OCI-LY3 (cell line): ENCODE measurements around the gene SYCN.

Experiments used
- H2AFZ ChIP-seq: fragments of 200-600, 300-600 bp; shearing (Covaris generic); 2 replicates; pipeline ENCODE4 v1.6.0; 2014; ENCODE audit warnings: antibody characterized with exemption, low read depth, low read length
- H3K27ac ChIP-seq: fragments of 200-600, 300-600 bp; sonication (generic); 2 replicates; pipeline ENCODE4 v1.5.1; 2014; ENCODE audit warnings: mild to moderate bottlenecking, low read length, moderate library complexity, mixed read lengths
- H3K27me3 ChIP-seq: fragments of 200-600, 300-600 bp; sonication (generic); 2 replicates; pipeline ENCODE4 v1.6.1; 2014; ENCODE audit warnings: low read depth, low read length, mixed read lengths
- H3K36me3 ChIP-seq: fragments of 200-600, 300-600 bp; sonication (generic); replicated peaks from 2 replicates; pipeline ENCODE3; 2014; ENCODE audit warnings: low read depth, low read length, mixed read lengths
- H3K4me1 ChIP-seq: fragments of 300-600, 200-600 bp; sonication (generic); 2 replicates; pipeline ENCODE4 v1.6.1; 2014; ENCODE audit warnings: low read length, mixed read lengths
- H3K4me2 ChIP-seq: fragments of 200-600, 300-600 bp; sonication (generic); 2 replicates; pipeline ENCODE4 v1.6.1; 2014; ENCODE audit warnings: low read length, mixed read lengths
- H3K4me3 ChIP-seq: fragments of 300-600, 200-600 bp; sonication (generic); 2 replicates; pipeline ENCODE4 v1.5.1; 2014; ENCODE audit warnings: antibody characterized with exemption, mild to moderate bottlenecking, low read length, moderate library complexity
- H3K79me2 ChIP-seq: fragments of 300-600, 200-600 bp; shearing (Covaris generic); 2 replicates; pipeline ENCODE4 v1.6.1; 2014; ENCODE audit warnings: mild to moderate bottlenecking, low read length, mixed read lengths
- H3K9ac ChIP-seq: fragments of 300-600, 200-600 bp; shearing (Covaris generic); 2 replicates; pipeline ENCODE4 v1.6.0; 2014; ENCODE audit warnings: mild to moderate bottlenecking, low read length, moderate library complexity
- H3K9me3 ChIP-seq: fragments of 200-600, 300-600 bp; shearing (Covaris generic); 2 replicates; pipeline ENCODE4 v1.6.1; 2014; ENCODE audit warnings: low read length, mixed read lengths; ENCODE audit not compliant: insufficient read depth
- H4K20me1 ChIP-seq: fragments of 200-600, 300-600 bp; sonication (generic); 2 replicates; pipeline ENCODE4 v1.6.1; 2016; ENCODE audit warnings: low read length, mixed read lengths; ENCODE audit not compliant: insufficient read depth
- EZH2phosphoT487 ChIP-seq: fragments of 200-600 bp; shearing (Covaris generic); IDR thresholded peaks from 2 replicates; pipeline ENCODE4 v1.6.1; 2018; ENCODE audit warnings: antibody characterized with exemption, mixed run types, low read depth
- TF ChIP-seq, protein P1 (sequence below): fragments of 200-600, 300-600 bp; sonication (generic); IDR thresholded peaks from 2 replicates; pipeline ENCODE4 v1.5.1; 2014; ENCODE audit warnings: antibody characterized with exemption, low read length, low read depth

The SYCN gene

GRCh38 chr19:39190768-39191167 is 13.3 kb downstream of the SYCN start:
- H2AFZ ChIP-seq: no peak overlapping the region
- no peak overlapping the region for H3K4me2 ChIP-seq
- no peak for TF ChIP-seq EZH2phosphoT487
- TF ChIP-seq, protein P1, sequence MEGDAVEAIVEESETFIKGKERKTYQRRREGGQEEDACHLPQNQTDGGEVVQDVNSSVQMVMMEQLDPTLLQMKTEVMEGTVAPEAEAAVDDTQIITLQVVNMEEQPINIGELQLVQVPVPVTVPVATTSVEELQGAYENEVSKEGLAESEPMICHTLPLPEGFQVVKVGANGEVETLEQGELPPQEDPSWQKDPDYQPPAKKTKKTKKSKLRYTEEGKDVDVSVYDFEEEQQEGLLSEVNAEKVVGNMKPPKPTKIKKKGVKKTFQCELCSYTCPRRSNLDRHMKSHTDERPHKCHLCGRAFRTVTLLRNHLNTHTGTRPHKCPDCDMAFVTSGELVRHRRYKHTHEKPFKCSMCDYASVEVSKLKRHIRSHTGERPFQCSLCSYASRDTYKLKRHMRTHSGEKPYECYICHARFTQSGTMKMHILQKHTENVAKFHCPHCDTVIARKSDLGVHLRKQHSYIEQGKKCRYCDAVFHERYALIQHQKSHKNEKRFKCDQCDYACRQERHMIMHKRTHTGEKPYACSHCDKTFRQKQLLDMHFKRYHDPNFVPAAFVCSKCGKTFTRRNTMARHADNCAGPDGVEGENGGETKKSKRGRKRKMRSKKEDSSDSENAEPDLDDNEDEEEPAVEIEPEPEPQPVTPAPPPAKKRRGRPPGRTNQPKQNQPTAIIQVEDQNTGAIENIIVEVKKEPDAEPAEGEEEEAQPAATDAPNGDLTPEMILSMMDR: no peak
- H3K9me3 ChIP-seq: no peaks in the 10 kb centered on the region
- no peak overlapping the region for H3K4me3 ChIP-seq
- H3K79me2 ChIP-seq: no peaks in the 10 kb centered on the region
- no peak overlapping the region for H3K27ac ChIP-seq
- no peaks in the 10 kb centered on the region for H3K4me1 ChIP-seq
- no peaks in the 10 kb centered on the region for H3K36me3 ChIP-seq
- H3K9ac ChIP-seq: no peak overlapping the region
- H3K27me3 ChIP-seq: peaks cover 7% of the 10 kb centered on the region
- H4K20me1 ChIP-seq: no peaks in the 10 kb centered on the region

- no peak for TF ChIP-seq EZH2phosphoT487
- TF ChIP-seq, protein P1: no peak
- Histone ChIP-seq H3K79me2 (no peaks in the 10 kb centered on the region), H4K20me1 (no peaks in the 10 kb centered on the region), H3K4me1 (no peaks in the 10 kb centered on the region), H3K27me3 (no peaks in the 10 kb centered on the region), H3K36me3 (no peaks in the 10 kb centered on the region), H3K4me3 (no peak overlapping the region), H3K27ac (no peak overlapping the region), H2AFZ (no peak overlapping the region), H3K9ac (no peak overlapping the region), H3K9me3 (no peaks in the 10 kb centered on the region), H3K4me2 (no peak overlapping the region)
These were observed 15.1 kb downstream of the SYCN start for GRCh38 chr19:39188960-39189359.

GRCh38 chr19:39187552-39187943 is 16.5 kb downstream of the SYCN start:
- Histone ChIP-seq H2AFZ (no peak overlapping the region), H3K4me2 (no peak overlapping the region), H3K4me3 (no peak overlapping the region), H4K20me1 (no peaks in the 10 kb centered on the region), H3K9me3 (no peaks in the 10 kb centered on the region), H3K9ac (no peak overlapping the region), H3K79me2 (no peaks in the 10 kb centered on the region), H3K27ac (no peak overlapping the region), H3K27me3 (no peaks in the 10 kb centered on the region), H3K4me1 (no peaks in the 10 kb centered on the region), H3K36me3 (no peaks in the 10 kb centered on the region)
- TF ChIP-seq EZH2phosphoT487: no peak
- TF ChIP-seq, protein P1: no peak

DNA sequence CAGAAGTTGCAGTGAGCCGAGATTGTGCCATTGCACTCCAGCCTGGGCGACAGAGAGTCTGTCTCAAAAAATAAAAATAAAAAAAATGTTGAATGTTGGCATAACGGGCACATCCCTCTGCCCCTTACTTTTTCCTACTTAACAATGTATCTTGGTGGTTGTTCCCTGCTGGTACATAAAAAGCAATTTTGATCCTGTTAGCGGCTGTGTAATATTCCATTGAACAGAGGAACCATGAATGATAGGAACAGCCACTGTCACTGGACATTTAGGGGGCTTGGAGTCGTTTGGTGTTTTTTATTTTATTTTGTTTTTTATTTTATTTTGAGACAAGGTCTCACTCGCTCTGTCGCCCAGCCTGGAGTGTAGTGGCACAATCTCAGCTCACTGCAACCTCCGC is 17.7 kb downstream of the SYCN start:
- H3K4me3 ChIP-seq: no peak overlapping the region
- H3K9me3 ChIP-seq: no peaks in the 10 kb centered on the region
- H2AFZ ChIP-seq: no peak overlapping the region
- no peaks in the 10 kb centered on the region for H4K20me1 ChIP-seq
- H3K4me2 ChIP-seq: no peak overlapping the region
- no peak for TF ChIP-seq EZH2phosphoT487
- TF ChIP-seq, protein P1: no peak
- no peaks in the 10 kb centered on the region for H3K79me2 ChIP-seq
- no peak overlapping the region for H3K27ac ChIP-seq
- no peaks in the 10 kb centered on the region for H3K36me3 ChIP-seq
- no peaks in the 10 kb centered on the region for H3K27me3 ChIP-seq
- H3K9ac ChIP-seq: no peak overlapping the region
- no peaks in the 10 kb centered on the region for H3K4me1 ChIP-seq
